ENCODE results near the gene DNAH2. TPM values are rescaled to one million over a fixed set of nuclear protein-coding genes. Genes with fewer than 3 reads are reported as not detected.

DNAH2 gene
- total and polyA plus RNA-seq, 2 experiments from 2014 or later, result 0.38 TPM; not detected in 1

DNA sequence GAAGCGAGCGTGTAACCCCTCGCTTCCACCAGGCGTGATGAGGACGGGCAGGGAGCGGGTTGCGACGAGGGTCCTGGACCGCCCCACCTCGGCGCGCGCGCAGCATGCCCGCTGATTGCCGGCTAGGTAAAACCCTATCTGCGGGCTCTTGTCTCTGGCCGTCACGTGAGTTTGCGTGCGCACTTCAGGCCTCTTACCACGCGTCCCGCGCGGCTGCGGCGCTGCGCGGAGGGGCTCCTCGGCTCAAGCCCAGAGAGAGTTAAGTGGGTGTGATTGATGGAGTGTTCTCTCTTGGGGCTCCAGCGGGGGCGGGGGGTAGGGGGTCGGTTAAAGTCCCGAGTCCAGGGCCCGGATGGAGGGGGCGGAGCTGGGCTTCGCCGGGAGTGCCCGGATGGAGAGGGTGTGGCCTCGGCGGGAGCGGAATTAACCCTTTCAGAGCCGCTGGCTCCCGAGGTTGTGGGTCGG, 124.4 kb downstream of the DNAH2 start (continued):
- TF ChIP-seq POLR2AphosphoS5 (IDR thresholded peaks at IDR 0.05; ENCODE audit: low read depth), result no peak
- TF ChIP-seq CREB1 (CRISPR knock-in tag; IDR thresholded peaks at IDR 0.05; ENCODE audit: low read depth), result no peak
- TF ChIP-seq, protein P1, sequence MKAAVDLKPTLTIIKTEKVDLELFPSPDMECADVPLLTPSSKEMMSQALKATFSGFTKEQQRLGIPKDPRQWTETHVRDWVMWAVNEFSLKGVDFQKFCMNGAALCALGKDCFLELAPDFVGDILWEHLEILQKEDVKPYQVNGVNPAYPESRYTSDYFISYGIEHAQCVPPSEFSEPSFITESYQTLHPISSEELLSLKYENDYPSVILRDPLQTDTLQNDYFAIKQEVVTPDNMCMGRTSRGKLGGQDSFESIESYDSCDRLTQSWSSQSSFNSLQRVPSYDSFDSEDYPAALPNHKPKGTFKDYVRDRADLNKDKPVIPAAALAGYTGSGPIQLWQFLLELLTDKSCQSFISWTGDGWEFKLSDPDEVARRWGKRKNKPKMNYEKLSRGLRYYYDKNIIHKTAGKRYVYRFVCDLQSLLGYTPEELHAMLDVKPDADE (IDR thresholded peaks at IDR 0.05), result no peak
- no peak for TF ChIP-seq EZH2 (IDR thresholded peaks at IDR 0.05; ENCODE audit: low read depth, unreplicated experiment)
- no peak for TF ChIP-seq STAT1 (IDR thresholded peaks at IDR 0.05; ENCODE audit: unreplicated experiment)
- TF ChIP-seq JUNB (IDR thresholded peaks at IDR 0.05; ENCODE audit: unreplicated experiment), result no peak
- no peak for TF ChIP-seq EZH2phosphoT487 (IDR thresholded peaks at IDR 0.05; ENCODE audit: unreplicated experiment)

DNA sequence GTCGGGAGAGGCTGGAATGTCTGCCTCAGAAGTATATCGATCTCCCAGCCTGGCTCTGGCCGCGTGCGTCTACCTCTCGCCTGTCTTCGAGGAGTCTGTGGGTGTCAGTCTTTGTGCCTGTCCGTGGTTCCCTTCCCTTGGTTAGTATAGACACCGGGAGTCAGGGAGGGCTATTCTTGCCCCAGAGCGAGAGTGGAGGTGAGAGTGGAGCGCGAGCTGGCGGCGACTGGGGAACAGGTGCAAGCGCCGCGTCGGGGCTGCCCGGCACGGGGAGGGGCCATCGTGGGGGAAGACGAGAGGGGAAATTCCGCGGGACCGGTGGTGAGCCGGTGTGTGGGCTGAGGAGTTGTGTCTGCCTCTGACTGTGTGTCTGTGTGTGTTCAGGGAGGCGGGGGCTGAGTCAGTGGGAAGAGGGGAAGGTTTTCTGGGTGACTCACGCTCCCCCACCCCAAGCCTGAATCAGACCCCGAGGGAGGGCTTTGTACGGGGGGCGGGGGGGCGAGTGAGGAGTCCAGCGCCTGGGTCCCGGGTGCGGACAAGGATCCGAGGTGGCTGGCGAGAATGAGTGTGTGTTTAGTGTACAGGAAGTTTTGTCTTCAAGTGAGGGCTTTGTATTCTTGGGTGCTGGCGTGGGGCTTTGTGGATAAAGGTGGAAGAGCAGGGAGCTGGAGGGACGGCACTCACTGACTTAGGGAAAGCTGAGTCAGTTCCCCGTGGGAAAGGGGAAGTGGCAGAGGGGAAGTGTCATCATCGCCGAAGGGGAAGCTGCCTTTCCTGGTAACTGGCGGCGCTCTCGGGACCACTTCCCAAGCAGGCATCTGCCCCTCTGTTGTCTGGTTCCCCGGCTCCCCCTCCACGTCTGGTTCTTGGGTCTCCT, 125.1 kb downstream of the DNAH2 start:
- peak overlapping the region; percentile 92 for H2AFZ ChIP-seq
- H3K9me2 ChIP-seq (ENCODE audit: insufficient read depth), result no peaks in the 10 kb centered on the region
- H3K27ac Mint-ChIP-seq, result no peak overlapping the region
- peaks cover 64% of the 10 kb centered on the region for H3K27me3 Mint-ChIP-seq (ENCODE audit: insufficient read depth, low read depth, poor library complexity)
- no peaks in the 10 kb centered on the region; the same call in 2 of the 3 replicates for H3K9me3 Mint-ChIP-seq
- peaks cover 2% of the 10 kb centered on the region; the same call in 1 of the 3 replicates for H3K36me3 Mint-ChIP-seq (ENCODE audit: low read depth)
- H3K4me3 ChIP-seq, result peak overlapping the region; percentile 94
- peaks cover 20% of the 10 kb centered on the region for H3K4me1 ChIP-seq (ENCODE audit: insufficient read depth)
- ATAC-seq (no peak), DNase-seq (ENCODE audit: low spot score) (peak; percentile 81)
- no peaks in the 10 kb centered on the region for H3K79me2 ChIP-seq (replicated peaks; ENCODE audit: insufficient read depth)
- H3F3A ChIP-seq (replicated peaks; ENCODE audit: low read depth), result peaks cover 19% of the 10 kb centered on the region
- H3K27ac ChIP-seq (ENCODE audit: low read depth), result no peak overlapping the region
- peak overlapping the region; percentile 99 for H3K4me2 ChIP-seq
- H3K4me1 Mint-ChIP-seq, result peaks cover 32% of the 10 kb centered on the region
- peaks cover 87% of the 10 kb centered on the region for H3K27me3 ChIP-seq (ENCODE audit: insufficient read depth)
- peaks cover 6% of the 10 kb centered on the region; the same call in 1 of the 2 replicates for H3K36me3 ChIP-seq (ENCODE audit: insufficient read depth)
- H3K4me3 Mint-ChIP-seq, result peak overlapping the region; percentile 88
- TF ChIP-seq STAT1 (IDR thresholded peaks at IDR 0.05; ENCODE audit: unreplicated experiment), result no peak
- peak; percentile 59 for TF ChIP-seq EZH2 (IDR thresholded peaks at IDR 0.05; ENCODE audit: low read depth, unreplicated experiment)
- no peak for TF ChIP-seq EZH2phosphoT487 (IDR thresholded peaks at IDR 0.05; ENCODE audit: unreplicated experiment)
- 0 out of 2 replicates have a peak, but pooled peaks have one; percentile 17 for TF ChIP-seq CREB1 (CRISPR knock-in tag; IDR thresholded peaks at IDR 0.05; ENCODE audit: low read depth)
- peaks cover 13% of the 10 kb centered on the region for H4K20me1 ChIP-seq (replicated peaks; ENCODE audit: insufficient read depth)

DNA sequence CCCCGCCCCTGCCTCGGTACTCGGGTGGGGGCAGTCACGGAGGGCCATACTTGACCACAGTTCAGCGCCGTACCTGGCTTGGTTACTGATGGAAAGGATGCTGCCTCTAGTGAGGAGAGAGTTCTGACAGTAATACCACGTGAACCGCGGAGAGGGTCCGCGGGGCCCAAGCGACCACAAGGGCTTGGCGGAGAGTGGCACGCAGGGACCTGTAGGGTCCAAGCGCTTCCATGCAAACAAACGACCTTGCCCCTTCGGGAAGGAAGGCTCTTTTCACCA, 125.7 kb downstream of the DNAH2 start:
- Histone ChIP-seq H3F3A (replicated peaks; ENCODE audit: low read depth) (peaks cover 16% of the 10 kb centered on the region), H4K20me1 (replicated peaks; ENCODE audit: insufficient read depth) (peaks cover 13% of the 10 kb centered on the region), H3K27ac (ENCODE audit: low read depth) (no peak overlapping the region), H3K4me2 (peak overlapping the region; percentile 99), H3K27me3 (ENCODE audit: insufficient read depth) (peaks cover 88% of the 10 kb centered on the region), H2AFZ (peak overlapping the region; percentile 92), H3K4me3 (peak overlapping the region; percentile 94), H3K4me1 (ENCODE audit: insufficient read depth) (peaks cover 17% of the 10 kb centered on the region), H3K36me3 (ENCODE audit: insufficient read depth) (peaks cover 6% of the 10 kb centered on the region; the same call in 1 of the 2 replicates), H3K9me2 (ENCODE audit: insufficient read depth) (no peaks in the 10 kb centered on the region), H3K79me2 (replicated peaks; ENCODE audit: insufficient read depth) (no peaks in the 10 kb centered on the region)
- peaks cover 2% of the 10 kb centered on the region; the same call in 1 of the 3 replicates for H3K36me3 Mint-ChIP-seq (ENCODE audit: low read depth)
- no peaks in the 10 kb centered on the region; the same call in 2 of the 3 replicates for H3K9me3 Mint-ChIP-seq
- H3K27ac Mint-ChIP-seq, result no peak overlapping the region
- peak; percentile 60 for DNase-seq (ENCODE audit: low spot score)
- ATAC-seq, result peak; percentile 3
- H3K4me3 Mint-ChIP-seq, result peak overlapping the region; percentile 88
- H3K27me3 Mint-ChIP-seq (ENCODE audit: insufficient read depth, low read depth, poor library complexity), result peaks cover 65% of the 10 kb centered on the region
- H3K4me1 Mint-ChIP-seq, result peaks cover 30% of the 10 kb centered on the region
- no peak for TF ChIP-seq CREB1 (CRISPR knock-in tag; IDR thresholded peaks at IDR 0.05; ENCODE audit: low read depth)
- no peak for TF ChIP-seq EZH2 (IDR thresholded peaks at IDR 0.05; ENCODE audit: low read depth, unreplicated experiment)
- TF ChIP-seq ZNF331 (CRISPR knock-in tag; IDR thresholded peaks at IDR 0.05; ENCODE audit: low read depth), result no peak
- TF ChIP-seq, protein P2, sequence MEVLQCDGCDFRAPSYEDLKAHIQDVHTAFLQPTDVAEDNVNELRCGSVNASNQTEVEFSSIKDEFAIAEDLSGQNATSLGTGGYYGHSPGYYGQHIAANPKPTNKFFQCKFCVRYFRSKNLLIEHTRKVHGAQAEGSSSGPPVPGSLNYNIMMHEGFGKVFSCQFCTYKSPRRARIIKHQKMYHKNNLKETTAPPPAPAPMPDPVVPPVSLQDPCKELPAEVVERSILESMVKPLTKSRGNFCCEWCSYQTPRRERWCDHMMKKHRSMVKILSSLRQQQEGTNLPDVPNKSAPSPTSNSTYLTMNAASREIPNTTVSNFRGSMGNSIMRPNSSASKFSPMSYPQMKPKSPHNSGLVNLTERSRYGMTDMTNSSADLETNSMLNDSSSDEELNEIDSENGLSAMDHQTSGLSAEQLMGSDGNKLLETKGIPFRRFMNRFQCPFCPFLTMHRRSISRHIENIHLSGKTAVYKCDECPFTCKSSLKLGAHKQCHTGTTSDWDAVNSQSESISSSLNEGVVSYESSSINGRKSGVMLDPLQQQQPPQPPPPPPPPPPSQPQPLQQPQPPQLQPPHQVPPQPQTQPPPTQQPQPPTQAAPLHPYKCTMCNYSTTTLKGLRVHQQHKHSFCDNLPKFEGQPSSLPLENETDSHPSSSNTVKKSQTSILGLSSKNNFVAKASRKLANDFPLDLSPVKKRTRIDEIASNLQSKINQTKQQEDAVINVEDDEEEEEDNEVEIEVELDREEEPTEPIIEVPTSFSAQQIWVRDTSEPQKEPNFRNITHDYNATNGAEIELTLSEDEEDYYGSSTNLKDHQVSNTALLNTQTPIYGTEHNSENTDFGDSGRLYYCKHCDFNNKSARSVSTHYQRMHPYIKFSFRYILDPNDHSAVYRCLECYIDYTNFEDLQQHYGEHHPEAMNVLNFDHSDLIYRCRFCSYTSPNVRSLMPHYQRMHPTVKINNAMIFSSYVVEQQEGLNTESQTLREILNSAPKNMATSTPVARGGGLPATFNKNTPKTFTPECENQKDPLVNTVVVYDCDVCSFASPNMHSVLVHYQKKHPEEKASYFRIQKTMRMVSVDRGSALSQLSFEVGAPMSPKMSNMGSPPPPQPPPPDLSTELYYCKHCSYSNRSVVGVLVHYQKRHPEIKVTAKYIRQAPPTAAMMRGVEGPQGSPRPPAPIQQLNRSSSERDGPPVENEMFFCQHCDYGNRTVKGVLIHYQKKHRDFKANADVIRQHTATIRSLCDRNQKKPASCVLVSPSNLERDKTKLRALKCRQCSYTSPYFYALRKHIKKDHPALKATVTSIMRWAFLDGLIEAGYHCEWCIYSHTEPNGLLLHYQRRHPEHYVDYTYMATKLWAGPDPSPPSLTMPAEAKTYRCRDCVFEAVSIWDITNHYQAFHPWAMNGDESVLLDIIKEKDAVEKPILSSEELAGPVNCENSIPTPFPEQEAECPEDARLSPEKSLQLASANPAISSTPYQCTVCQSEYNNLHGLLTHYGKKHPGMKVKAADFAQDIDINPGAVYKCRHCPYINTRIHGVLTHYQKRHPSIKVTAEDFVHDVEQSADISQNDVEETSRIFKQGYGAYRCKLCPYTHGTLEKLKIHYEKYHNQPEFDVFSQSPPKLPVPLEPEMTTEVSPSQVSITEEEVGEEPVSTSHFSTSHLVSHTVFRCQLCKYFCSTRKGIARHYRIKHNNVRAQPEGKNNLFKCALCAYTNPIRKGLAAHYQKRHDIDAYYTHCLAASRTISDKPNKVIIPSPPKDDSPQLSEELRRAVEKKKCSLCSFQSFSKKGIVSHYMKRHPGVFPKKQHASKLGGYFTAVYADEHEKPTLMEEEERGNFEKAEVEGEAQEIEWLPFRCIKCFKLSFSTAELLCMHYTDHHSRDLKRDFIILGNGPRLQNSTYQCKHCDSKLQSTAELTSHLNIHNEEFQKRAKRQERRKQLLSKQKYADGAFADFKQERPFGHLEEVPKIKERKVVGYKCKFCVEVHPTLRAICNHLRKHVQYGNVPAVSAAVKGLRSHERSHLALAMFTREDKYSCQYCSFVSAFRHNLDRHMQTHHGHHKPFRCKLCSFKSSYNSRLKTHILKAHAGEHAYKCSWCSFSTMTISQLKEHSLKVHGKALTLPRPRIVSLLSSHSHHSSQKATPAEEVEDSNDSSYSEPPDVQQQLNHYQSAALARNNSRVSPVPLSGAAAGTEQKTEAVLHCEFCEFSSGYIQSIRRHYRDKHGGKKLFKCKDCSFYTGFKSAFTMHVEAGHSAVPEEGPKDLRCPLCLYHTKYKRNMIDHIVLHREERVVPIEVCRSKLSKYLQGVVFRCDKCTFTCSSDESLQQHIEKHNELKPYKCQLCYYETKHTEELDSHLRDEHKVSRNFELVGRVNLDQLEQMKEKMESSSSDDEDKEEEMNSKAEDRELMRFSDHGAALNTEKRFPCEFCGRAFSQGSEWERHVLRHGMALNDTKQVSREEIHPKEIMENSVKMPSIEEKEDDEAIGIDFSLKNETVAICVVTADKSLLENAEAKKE (CRISPR knock-in tag; IDR thresholded peaks at IDR 0.05), result no peak
- TF ChIP-seq EZH2phosphoT487 (IDR thresholded peaks at IDR 0.05; ENCODE audit: unreplicated experiment), result no peak

Data from GM23338 (cell line).